ENCODE results near the gene NES.

Gene NES

DNA sequence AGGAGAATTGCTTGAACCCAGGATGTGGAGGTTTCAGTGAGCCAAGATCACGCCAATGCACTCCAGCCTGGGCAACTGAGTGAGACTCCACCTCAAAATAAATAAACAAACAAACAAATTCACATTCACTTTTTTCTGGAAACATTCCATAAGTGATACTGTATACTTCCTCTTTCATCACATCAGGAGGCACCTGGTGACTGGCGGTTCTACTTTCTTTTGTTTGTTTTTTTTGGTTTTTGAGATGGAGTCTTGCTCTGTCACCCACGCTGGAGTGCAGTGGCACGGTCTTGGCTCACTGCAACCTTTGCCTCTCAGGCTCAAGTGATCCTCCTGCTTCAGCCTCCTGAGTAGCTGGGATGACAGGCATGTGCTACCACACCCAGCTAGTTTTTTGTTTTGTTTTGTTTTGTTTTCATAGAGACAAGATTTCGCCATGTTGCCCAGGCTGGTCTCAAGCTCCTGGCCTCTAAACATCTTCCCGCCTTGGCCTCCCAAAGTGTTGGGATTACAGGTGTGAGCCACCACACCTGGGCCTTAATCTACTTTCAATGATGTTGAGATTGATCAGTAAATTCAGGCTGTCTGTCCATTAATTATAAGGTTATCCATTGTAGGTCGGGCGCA, 47.3 kb downstream of the NES start:
- DNase-seq (ENCODE audit: low read depth): no peak
- no peak overlapping the region for H3K4me3 ChIP-seq (ENCODE audit: low read depth, low read length)
- no peak for TF ChIP-seq MYC (IDR thresholded peaks at IDR 0.05; ENCODE audit: low read depth, low read length)
- TF ChIP-seq, protein P1, sequence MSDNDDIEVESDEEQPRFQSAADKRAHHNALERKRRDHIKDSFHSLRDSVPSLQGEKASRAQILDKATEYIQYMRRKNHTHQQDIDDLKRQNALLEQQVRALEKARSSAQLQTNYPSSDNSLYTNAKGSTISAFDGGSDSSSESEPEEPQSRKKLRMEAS (IDR thresholded peaks at IDR 0.05; ENCODE audit: low read depth, low read length): no peak
- TF ChIP-seq, protein P2, sequence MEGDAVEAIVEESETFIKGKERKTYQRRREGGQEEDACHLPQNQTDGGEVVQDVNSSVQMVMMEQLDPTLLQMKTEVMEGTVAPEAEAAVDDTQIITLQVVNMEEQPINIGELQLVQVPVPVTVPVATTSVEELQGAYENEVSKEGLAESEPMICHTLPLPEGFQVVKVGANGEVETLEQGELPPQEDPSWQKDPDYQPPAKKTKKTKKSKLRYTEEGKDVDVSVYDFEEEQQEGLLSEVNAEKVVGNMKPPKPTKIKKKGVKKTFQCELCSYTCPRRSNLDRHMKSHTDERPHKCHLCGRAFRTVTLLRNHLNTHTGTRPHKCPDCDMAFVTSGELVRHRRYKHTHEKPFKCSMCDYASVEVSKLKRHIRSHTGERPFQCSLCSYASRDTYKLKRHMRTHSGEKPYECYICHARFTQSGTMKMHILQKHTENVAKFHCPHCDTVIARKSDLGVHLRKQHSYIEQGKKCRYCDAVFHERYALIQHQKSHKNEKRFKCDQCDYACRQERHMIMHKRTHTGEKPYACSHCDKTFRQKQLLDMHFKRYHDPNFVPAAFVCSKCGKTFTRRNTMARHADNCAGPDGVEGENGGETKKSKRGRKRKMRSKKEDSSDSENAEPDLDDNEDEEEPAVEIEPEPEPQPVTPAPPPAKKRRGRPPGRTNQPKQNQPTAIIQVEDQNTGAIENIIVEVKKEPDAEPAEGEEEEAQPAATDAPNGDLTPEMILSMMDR (IDR thresholded peaks at IDR 0.05; ENCODE audit: low read depth, low read length): no peak
- TF ChIP-seq POLR2A (IDR thresholded peaks at IDR 0.05; ENCODE audit: extremely low read depth, insufficient read length): no peak

DNA sequence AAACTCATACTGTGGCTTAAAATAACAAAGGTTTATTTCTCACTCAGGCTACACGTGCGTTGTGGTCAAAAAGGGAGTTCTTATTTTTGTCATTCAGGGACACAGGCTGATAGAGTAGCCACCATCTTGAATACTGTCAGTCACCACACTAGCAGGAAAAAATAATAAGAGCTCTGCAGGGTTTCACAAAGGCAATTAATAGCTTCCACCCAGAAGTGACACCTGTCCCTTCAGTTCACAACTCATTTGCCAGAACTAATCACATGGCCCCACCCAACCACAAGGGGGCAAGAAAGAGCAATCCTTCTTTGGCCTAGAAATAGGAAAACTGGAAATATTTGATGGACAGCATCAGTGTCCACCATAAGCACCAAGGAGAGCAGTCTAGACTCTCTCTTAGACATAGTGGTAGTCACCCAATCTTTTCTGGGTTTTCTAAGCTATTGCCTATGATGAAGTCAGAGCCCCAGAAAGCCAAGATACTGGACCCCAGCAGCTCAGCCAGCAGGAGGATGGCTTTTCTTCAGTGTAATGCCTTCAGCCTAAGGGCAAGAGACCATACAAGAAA, 49.8 kb downstream of the NES start:
- peak; percentile 54 for DNase-seq (ENCODE audit: low read depth)
- no peak overlapping the region for H3K4me3 ChIP-seq (ENCODE audit: low read depth, low read length)
- no peak for TF ChIP-seq POLR2A (IDR thresholded peaks at IDR 0.05; ENCODE audit: extremely low read depth, insufficient read length)
- TF ChIP-seq, protein P2 (IDR thresholded peaks at IDR 0.05; ENCODE audit: low read depth, low read length): peak; percentile 84
- TF ChIP-seq, protein P1 (IDR thresholded peaks at IDR 0.05; ENCODE audit: low read depth, low read length): peak; percentile 87
- no peak for TF ChIP-seq MYC (IDR thresholded peaks at IDR 0.05; ENCODE audit: low read depth, low read length)

DNA sequence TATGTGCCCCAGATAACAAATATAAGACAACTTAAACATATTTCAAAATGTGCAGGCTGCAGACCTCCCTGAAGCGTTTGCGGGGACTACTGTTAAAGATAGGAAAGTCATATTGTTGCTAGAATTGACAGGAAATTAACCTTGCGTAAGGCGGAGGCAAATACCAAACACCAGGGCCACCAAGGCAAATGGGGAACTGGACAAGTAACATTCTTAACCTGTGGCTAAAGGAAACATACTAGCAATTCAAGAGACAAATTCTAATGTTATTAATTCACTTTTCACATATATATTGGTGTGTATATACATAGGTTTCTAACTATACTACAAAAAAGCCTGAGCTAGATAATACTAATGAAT, 51.1 kb downstream of the NES start:
- TF ChIP-seq MYC (IDR thresholded peaks at IDR 0.05; ENCODE audit: low read depth, low read length): no peak
- TF ChIP-seq, protein P2 (IDR thresholded peaks at IDR 0.05; ENCODE audit: low read depth, low read length): no peak
- TF ChIP-seq, protein P1 (IDR thresholded peaks at IDR 0.05; ENCODE audit: low read depth, low read length): no peak
- H3K4me3 ChIP-seq (ENCODE audit: low read depth, low read length): no peak overlapping the region
- no peak for DNase-seq (ENCODE audit: low read depth)

DNA sequence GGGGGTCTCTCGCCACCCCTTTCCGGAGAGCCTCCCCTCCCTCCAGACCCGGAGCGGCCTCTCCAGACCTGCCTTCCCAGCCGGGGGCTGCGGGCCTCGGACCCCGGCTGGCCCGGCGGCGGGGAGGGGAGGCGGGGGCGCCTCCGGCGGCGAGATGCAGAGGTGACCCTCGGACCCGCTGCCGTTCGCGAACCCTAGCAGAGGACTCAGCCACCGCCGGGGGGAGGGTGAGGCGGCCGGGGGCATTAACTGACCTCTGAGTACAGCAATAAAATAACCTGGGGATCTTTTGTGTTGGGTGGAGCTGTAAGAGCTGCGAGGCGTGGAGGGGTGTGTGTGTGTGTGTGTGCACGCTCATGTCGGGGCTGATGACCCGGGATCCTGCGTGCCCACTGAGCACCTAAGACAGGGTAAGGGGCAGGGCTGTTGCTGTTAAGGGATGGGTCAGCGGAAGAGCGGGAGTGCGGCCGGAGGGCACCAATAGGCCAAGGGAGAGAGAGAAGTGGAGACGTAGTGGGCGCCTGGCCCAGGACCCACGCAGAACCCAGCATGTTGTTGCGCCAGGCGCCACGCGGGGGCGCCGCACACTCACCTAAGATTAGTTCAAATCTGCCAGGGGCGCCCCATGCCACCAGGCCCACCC, 51.6 kb downstream of the NES start:
- DNase-seq (ENCODE audit: low read depth): peak; percentile 52
- TF ChIP-seq POLR2A (IDR thresholded peaks at IDR 0.05; ENCODE audit: extremely low read depth, insufficient read length): no peak
- TF ChIP-seq, protein P2 (IDR thresholded peaks at IDR 0.05; ENCODE audit: low read depth, low read length): peak; percentile 79
- no peak for TF ChIP-seq MYC (IDR thresholded peaks at IDR 0.05; ENCODE audit: low read depth, low read length)
- TF ChIP-seq, protein P1 (IDR thresholded peaks at IDR 0.05; ENCODE audit: low read depth, low read length): no peak
- H3K4me3 ChIP-seq (ENCODE audit: low read depth, low read length): no peak overlapping the region

DNA sequence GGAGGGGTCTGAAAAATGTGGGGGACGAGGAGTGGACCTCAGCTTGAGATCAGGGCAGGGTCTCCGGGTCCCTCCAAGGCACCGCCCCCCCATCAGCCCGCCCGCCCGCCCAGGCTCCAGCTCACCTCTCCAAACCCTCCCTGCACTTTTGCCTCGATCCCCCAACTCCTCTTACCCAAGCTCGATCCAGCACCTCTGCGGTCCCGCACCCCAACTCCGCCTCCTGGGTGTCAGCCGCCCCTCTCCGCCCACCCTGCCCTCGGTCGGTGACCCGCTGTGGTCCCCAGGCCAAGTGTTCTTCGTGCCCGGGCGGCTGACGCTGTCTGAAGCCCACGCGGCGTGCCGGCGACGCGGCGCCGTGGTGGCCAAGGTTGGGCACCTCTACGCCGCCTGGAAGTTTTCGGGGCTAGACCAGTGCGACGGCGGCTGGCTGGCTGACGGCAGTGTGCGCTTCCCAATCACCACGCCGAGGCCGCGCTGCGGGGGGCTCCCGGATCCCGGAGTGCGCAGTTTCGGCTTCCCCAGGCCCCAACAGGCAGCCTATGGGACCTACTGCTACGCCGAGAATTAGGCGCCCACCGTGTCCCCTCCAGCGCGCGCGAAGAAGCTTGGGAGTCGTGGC, 52.3 kb downstream of the NES start:
- no peak for TF ChIP-seq POLR2A (IDR thresholded peaks at IDR 0.05; ENCODE audit: extremely low read depth, insufficient read length)
- TF ChIP-seq, protein P2 (IDR thresholded peaks at IDR 0.05; ENCODE audit: low read depth, low read length): no peak
- TF ChIP-seq, protein P1 (IDR thresholded peaks at IDR 0.05; ENCODE audit: low read depth, low read length): no peak
- TF ChIP-seq MYC (IDR thresholded peaks at IDR 0.05; ENCODE audit: low read depth, low read length): no peak
- no peak overlapping the region for H3K4me3 ChIP-seq (ENCODE audit: low read depth, low read length)
- DNase-seq (ENCODE audit: low read depth): no peak
